BE2C (cell line): ENCODE results near the gene IST1.

ENCODE experiments used
- DNase-seq: peaks from one replicate; pipeline ENCODE4 v3.0.0-alpha.2; 2020
- H3K27me3 ChIP-seq: fragments of 250-450 bp; sonication (Bioruptor Pico); 2 replicates; pipeline ENCODE4 v1.5.1; 2020; ENCODE audit warnings: mild to moderate bottlenecking
- H3K36me3 ChIP-seq: fragments of 250-450 bp; sonication (Bioruptor Pico); 2 replicates; pipeline ENCODE4 v1.5.1; 2020; ENCODE audit warnings: mild to moderate bottlenecking
- H3K4me1 ChIP-seq: fragments of 250-450 bp; sonication (Bioruptor Pico); 2 replicates; pipeline ENCODE4 v1.5.1; 2020
- H3K4me3 ChIP-seq: 2 replicates; pipeline ENCODE4 v1.5.1; 2011; ENCODE audit warnings: low read depth, low read length
- H3K9me3 ChIP-seq: fragments of 250-450 bp; sonication (Bioruptor Pico); 2 replicates; pipeline ENCODE4 v1.5.1; 2020
- CTCF ChIP-seq: IDR thresholded peaks from 2 replicates; pipeline ENCODE4 v1.5.1; 2012; ENCODE audit warnings: mild to moderate bottlenecking, low read depth, low read length

Gene IST1

GRCh38 chr16:71919035-71919434 is 23.7 kb downstream of the IST1 start:
- Histone ChIP-seq H3K36me3 (peaks cover 85% of the 10 kb centered on the region), H3K27me3 (no peaks in the 10 kb centered on the region), H3K4me3 (no peak overlapping the region), H3K9me3 (no peaks in the 10 kb centered on the region), H3K4me1 (no peaks in the 10 kb centered on the region)
- DNase-seq, result no peak
- no peak for TF ChIP-seq CTCF

- TF ChIP-seq CTCF, result no peak
- Histone ChIP-seq H3K36me3 (peaks cover 94% of the 10 kb centered on the region), H3K9me3 (no peaks in the 10 kb centered on the region), H3K4me3 (no peak overlapping the region), H3K27me3 (no peaks in the 10 kb centered on the region), H3K4me1 (no peaks in the 10 kb centered on the region)
- no peak for DNase-seq
Measured at GRCh38 chr16:71920658-71921057, 25.3 kb downstream of the IST1 start.

GRCh38 chr16:71923941-71924690 is 28.8 kb downstream of the IST1 start:
- DNase-seq, result no peak
- TF ChIP-seq CTCF, result no peak

GRCh38 chr16:71924710-71925109 is 29.4 kb downstream of the IST1 start:
- Histone ChIP-seq H3K9me3 (no peaks in the 10 kb centered on the region), H3K36me3 (peaks cover 96% of the 10 kb centered on the region), H3K27me3 (no peaks in the 10 kb centered on the region), H3K4me1 (peaks cover 6% of the 10 kb centered on the region), H3K4me3 (no peak overlapping the region)
- no peak for TF ChIP-seq CTCF
- DNase-seq, result no peak

More at GRCh38 chr16:71923941-71924690, 28.8 kb downstream of the IST1 start:
- Histone ChIP-seq H3K4me1 (peaks cover 6% of the 10 kb centered on the region), H3K36me3 (peaks cover 96% of the 10 kb centered on the region), H3K9me3 (no peaks in the 10 kb centered on the region), H3K4me3 (no peak overlapping the region), H3K27me3 (no peaks in the 10 kb centered on the region)

- TF ChIP-seq CTCF, result no peak
- peak; percentile 56 for DNase-seq
- Histone ChIP-seq H3K36me3 (peaks cover 79% of the 10 kb centered on the region), H3K27me3 (no peaks in the 10 kb centered on the region), H3K4me1 (peaks cover 6% of the 10 kb centered on the region), H3K9me3 (no peaks in the 10 kb centered on the region), H3K4me3 (no peak overlapping the region)
Measured at GRCh38 chr16:71927383-71927782, 32.1 kb downstream of the IST1 start.

- no peaks in the 10 kb centered on the region for H3K9me3 ChIP-seq
- no peaks in the 10 kb centered on the region for H3K27me3 ChIP-seq
- peaks cover 6% of the 10 kb centered on the region for H3K4me1 ChIP-seq
- DNase-seq, result no peak
- H3K4me3 ChIP-seq, result no peak overlapping the region
- TF ChIP-seq CTCF, result no peak
- H3K36me3 ChIP-seq, result peaks cover 74% of the 10 kb centered on the region
Measured at GRCh38 chr16:71927787-71928186, 32.5 kb downstream of the IST1 start.
